NT2/D1 (cell line): ENCODE results near the gene PALD1.

Source experiments
- DNase-seq: peaks from one replicate; pipeline ENCODE4 v3.0.0-alpha.2; 2011; ENCODE audit warnings: low read depth, low spot score
- H3K27me3 ChIP-seq: 2 replicates; pipeline ENCODE4 v1.6.0; 2011; ENCODE audit warnings: mild to moderate bottlenecking; ENCODE audit not compliant: insufficient read length, insufficient read depth
- H3K36me3 ChIP-seq: 2 replicates; pipeline ENCODE4 v1.6.1; 2011; ENCODE audit warnings: mild to moderate bottlenecking, low read length, mixed read lengths; ENCODE audit not compliant: insufficient read depth, insufficient read length
- H3K4me1 ChIP-seq: 2 replicates; pipeline ENCODE4 v1.5.1; 2011; ENCODE audit not compliant: insufficient read depth, insufficient read length
- H3K4me3 ChIP-seq: 2 replicates; pipeline ENCODE4 v1.5.1; 2011; ENCODE audit warnings: low read depth; ENCODE audit not compliant: insufficient read length
- H3K9ac ChIP-seq: 2 replicates; pipeline ENCODE4 v1.6.0; 2011; ENCODE audit warnings: low read depth; ENCODE audit not compliant: insufficient read length
- H3K9me3 ChIP-seq: 2 replicates; pipeline ENCODE4 v1.5.1; 2011; ENCODE audit warnings: mild to moderate bottlenecking, low read length; ENCODE audit not compliant: insufficient read depth
- SUZ12 ChIP-seq: IDR thresholded peaks from 2 replicates; pipeline ENCODE4 v1.6.1; 2011; ENCODE audit not compliant: insufficient read length, insufficient read depth; ENCODE audit errors: extremely low read depth
- YY1 ChIP-seq: IDR thresholded peaks from 2 replicates; pipeline ENCODE4 v1.6.1; 2011; ENCODE audit not compliant: insufficient read length, insufficient read depth
- ZNF274 ChIP-seq: IDR thresholded peaks from 2 replicates; pipeline ENCODE4 v1.6.1; 2011; ENCODE audit warnings: mild to moderate bottlenecking, low read depth, low read length

Gene PALD1

DNA sequence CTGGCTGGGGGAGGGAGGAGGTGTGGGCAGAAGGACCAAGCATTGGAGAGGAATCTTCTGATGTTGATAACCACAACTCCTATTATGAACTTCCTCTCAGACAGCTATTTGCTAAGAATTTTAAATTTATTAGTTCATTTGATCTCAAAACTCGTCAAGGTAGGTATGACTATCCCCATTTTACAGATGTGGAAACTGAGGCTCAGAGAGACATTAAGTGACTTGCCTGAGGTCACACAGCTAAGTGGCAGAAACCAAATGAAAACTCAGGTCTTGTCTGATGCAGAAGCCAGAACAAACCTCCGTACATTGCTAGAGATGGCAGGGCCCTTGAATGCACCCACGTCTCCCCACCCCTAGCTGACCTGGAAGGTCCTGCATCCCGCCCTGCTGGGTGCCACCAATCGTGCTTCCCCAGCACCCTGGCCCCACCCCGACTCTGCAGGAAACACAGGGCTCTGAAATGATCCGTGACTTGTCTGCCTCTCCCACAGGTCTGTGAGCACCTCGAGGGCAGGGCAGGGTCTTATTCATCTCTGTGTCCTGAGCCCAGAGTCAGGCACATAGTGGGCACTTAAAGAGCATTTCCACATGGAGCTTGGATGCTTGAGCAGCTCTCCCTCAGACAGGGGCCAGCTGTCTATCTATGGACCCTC lies 5.6 kb upstream of the PALD1 start:
- no peaks in the 10 kb centered on the region for H3K36me3 ChIP-seq
- H3K4me3 ChIP-seq, result no peak overlapping the region
- no peaks in the 10 kb centered on the region for H3K27me3 ChIP-seq
- TF ChIP-seq SUZ12 (no peak), YY1 (no peak), ZNF274 (no peak)
- H3K4me1 ChIP-seq, result peaks cover 6% of the 10 kb centered on the region
- no peak for DNase-seq
- no peaks in the 10 kb centered on the region for H3K9me3 ChIP-seq
- no peak overlapping the region for H3K9ac ChIP-seq

DNA sequence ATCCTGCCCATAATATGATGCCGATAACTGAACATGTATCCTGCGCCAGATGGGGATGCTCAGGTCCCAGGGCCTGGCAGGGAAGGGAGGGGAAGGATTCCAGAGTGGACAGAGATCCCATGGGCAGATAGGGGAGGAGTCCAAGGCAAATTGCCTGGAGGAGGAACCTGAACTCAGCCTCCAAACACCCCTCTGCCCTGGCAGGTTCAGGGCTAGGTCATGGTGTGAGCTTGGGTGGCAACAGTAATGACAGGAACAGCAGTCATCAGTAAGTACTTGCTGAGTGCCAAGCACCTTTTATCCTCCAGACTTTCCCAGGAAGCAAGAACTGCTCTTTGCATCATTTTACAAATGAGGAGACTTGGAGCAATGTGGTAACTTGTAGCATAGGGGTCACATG lies 3.8 kb upstream of the PALD1 start:
- TF ChIP-seq YY1 (no peak), SUZ12 (no peak), ZNF274 (no peak)
- Histone ChIP-seq H3K9ac (no peak overlapping the region), H3K9me3 (no peaks in the 10 kb centered on the region), H3K36me3 (no peaks in the 10 kb centered on the region), H3K4me1 (peaks cover 3% of the 10 kb centered on the region), H3K4me3 (no peak overlapping the region), H3K27me3 (no peaks in the 10 kb centered on the region)
- DNase-seq, result no peak

GRCh38 chr10:70475661-70476060 lies 2.9 kb upstream of the PALD1 start:
- Histone ChIP-seq H3K9me3 (no peaks in the 10 kb centered on the region), H3K27me3 (no peaks in the 10 kb centered on the region), H3K36me3 (no peaks in the 10 kb centered on the region), H3K9ac (no peak overlapping the region), H3K4me1 (peaks cover 9% of the 10 kb centered on the region), H3K4me3 (no peak overlapping the region)
- no peak for DNase-seq
- TF ChIP-seq ZNF274, result no peak
- TF ChIP-seq SUZ12, result no peak
- no peak for TF ChIP-seq YY1

- DNase-seq, result no peak
- peaks cover 9% of the 10 kb centered on the region for H3K4me1 ChIP-seq
- H3K36me3 ChIP-seq, result peaks cover 5% of the 10 kb centered on the region
- no peak overlapping the region for H3K9ac ChIP-seq
- TF ChIP-seq YY1, result no peak
- H3K9me3 ChIP-seq, result no peaks in the 10 kb centered on the region
- H3K27me3 ChIP-seq, result no peaks in the 10 kb centered on the region
- no peak overlapping the region for H3K4me3 ChIP-seq
These were observed 2.1 kb upstream of the PALD1 start for GRCh38 chr10:70476249-70477035.

- Histone ChIP-seq H3K4me1 (peaks cover 9% of the 10 kb centered on the region), H3K4me3 (peak overlapping the region; percentile 72), H3K27me3 (no peaks in the 10 kb centered on the region), H3K9ac (peak overlapping the region; percentile 76), H3K36me3 (peaks cover 5% of the 10 kb centered on the region), H3K9me3 (no peaks in the 10 kb centered on the region)
- DNase-seq, result no peak
- TF ChIP-seq ZNF274 (no peak), SUZ12 (no peak), YY1 (no peak)
These were observed 855 bp upstream of the PALD1 start for GRCh38 chr10:70477661-70478162.

DNA sequence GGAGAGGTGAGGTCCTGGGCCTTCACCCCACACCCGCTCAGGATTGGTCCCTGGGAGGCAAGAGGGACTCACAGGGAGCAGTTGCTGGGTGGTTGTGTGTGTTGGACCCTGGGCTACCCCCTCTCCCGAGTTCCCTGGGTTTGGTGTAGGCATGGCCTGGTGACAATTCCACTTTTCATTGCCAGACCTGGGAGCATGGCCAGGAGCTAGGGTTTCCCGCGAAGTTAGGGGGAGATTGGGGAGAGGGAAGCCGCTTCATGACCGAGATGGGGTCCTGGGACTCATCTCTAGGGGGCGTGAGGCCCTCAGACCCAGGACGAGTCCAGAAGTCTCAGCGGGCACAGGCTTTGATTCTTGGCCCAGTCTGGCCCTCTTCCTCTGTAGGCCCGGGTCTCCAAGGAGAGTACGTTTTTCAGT lies 606 bp downstream of the PALD1 start:
- Histone ChIP-seq H3K9me3 (no peaks in the 10 kb centered on the region), H3K4me1 (peaks cover 9% of the 10 kb centered on the region), H3K9ac (peak overlapping the region; percentile 86), H3K36me3 (peaks cover 8% of the 10 kb centered on the region), H3K27me3 (no peaks in the 10 kb centered on the region), H3K4me3 (peak overlapping the region; percentile 72)
- TF ChIP-seq SUZ12, result no peak
- TF ChIP-seq ZNF274, result no peak
- TF ChIP-seq YY1, result no peak
- DNase-seq, result no peak

GRCh38 chr10:70479626-70480238 lies 1.2 kb downstream of the PALD1 start:
- H3K9ac ChIP-seq, result peak overlapping the region; percentile 86
- peak overlapping the region; percentile 72 for H3K4me3 ChIP-seq
- no peaks in the 10 kb centered on the region for H3K27me3 ChIP-seq
- no peak for TF ChIP-seq SUZ12
- DNase-seq, result no peak
- H3K4me1 ChIP-seq, result peaks cover 9% of the 10 kb centered on the region
- peaks cover 8% of the 10 kb centered on the region for H3K36me3 ChIP-seq
- H3K9me3 ChIP-seq, result no peaks in the 10 kb centered on the region
